ENCODE data around the gene SPATA2L.
"Not testable (repeated sequence)": the region's sequence is repeated elsewhere in the genome, so short reads cannot be mapped to it uniquely, and the experiment has no call there.

SPATA2L gene

GRCh38 chr16:89672177-89672941 lies 29.1 kb downstream of the SPATA2L start:
- TF ChIP-seq EZH2phosphoT487 (IDR thresholded peaks at IDR 0.05; ENCODE audit: borderline replicate concordance, low read length) (no peak), CTCF (IDR thresholded peaks at IDR 0.05; ENCODE audit: low read depth, low read length, poor library complexity, severe bottlenecking) (no peak)
- H3K79me2 ChIP-seq (ENCODE audit: control insufficient read depth, low read length) = no peaks in the 10 kb centered on the region
- H3K9me3 ChIP-seq (ENCODE audit: control insufficient read depth, insufficient read depth, low read length) = peaks cover 3% of the 10 kb centered on the region; the same call in 1 of the 2 replicates
- H3K4me1 ChIP-seq (ENCODE audit: control insufficient read depth, low read length) = no peaks in the 10 kb centered on the region
- H3F3A ChIP-seq (ENCODE audit: control insufficient read depth, insufficient read depth) = no peaks in the 10 kb centered on the region
- no peak overlapping the region for H3K4me3 ChIP-seq (ENCODE audit: low read length)
- H3K27me3 ChIP-seq (ENCODE audit: control insufficient read depth, low read length) = no peaks in the 10 kb centered on the region
- no peak overlapping the region for H3K4me2 ChIP-seq (ENCODE audit: low read length)
- H3K9me2 ChIP-seq (replicated peaks; ENCODE audit: control insufficient read depth, low read length) = no peaks in the 10 kb centered on the region
- no peaks in the 10 kb centered on the region for H4K20me1 ChIP-seq (ENCODE audit: control insufficient read depth, insufficient read depth, low read depth, low read length)
- H3K36me3 ChIP-seq (ENCODE audit: control insufficient read depth, low read length) = no peaks in the 10 kb centered on the region; the same call in none of the 2 replicates
- no peak overlapping the region for H3K27ac ChIP-seq (ENCODE audit: low read depth, low read length)

- H3K79me2 ChIP-seq (ENCODE audit: control insufficient read depth, low read length); H3K4me2 ChIP-seq (ENCODE audit: low read length); H3K27me3 ChIP-seq (ENCODE audit: control insufficient read depth, low read length); H3K36me3 ChIP-seq (ENCODE audit: control insufficient read depth, low read length); H3F3A ChIP-seq (ENCODE audit: control insufficient read depth, insufficient read depth); H3K4me3 ChIP-seq (ENCODE audit: low read length); H3K9me3 ChIP-seq (ENCODE audit: control insufficient read depth, insufficient read depth, low read length); H4K20me1 ChIP-seq (ENCODE audit: control insufficient read depth, insufficient read depth, low read depth, low read length); H3K9me2 ChIP-seq (replicated peaks; ENCODE audit: control insufficient read depth, low read length); H3K4me1 ChIP-seq (ENCODE audit: control insufficient read depth, low read length); H3K27ac ChIP-seq (ENCODE audit: low read depth, low read length): not testable (repeated sequence)
Observed at GRCh38 chr16:89671565-89671964, 29.9 kb downstream of the SPATA2L start.

- Histone ChIP-seq H3K36me3 (ENCODE audit: control insufficient read depth, low read length) (no peaks in the 10 kb centered on the region; the same call in none of the 2 replicates), H3K9me3 (ENCODE audit: control insufficient read depth, insufficient read depth, low read length) (no peaks in the 10 kb centered on the region), H3K9me2 (replicated peaks; ENCODE audit: control insufficient read depth, low read length) (no peaks in the 10 kb centered on the region), H3K4me2 (ENCODE audit: low read length) (no peak overlapping the region), H3K4me1 (ENCODE audit: control insufficient read depth, low read length) (no peaks in the 10 kb centered on the region), H3K4me3 (ENCODE audit: low read length) (no peak overlapping the region), H3F3A (ENCODE audit: control insufficient read depth, insufficient read depth) (no peaks in the 10 kb centered on the region), H3K27ac (ENCODE audit: low read depth, low read length) (no peak overlapping the region), H4K20me1 (ENCODE audit: control insufficient read depth, insufficient read depth, low read depth, low read length) (no peaks in the 10 kb centered on the region), H3K79me2 (ENCODE audit: control insufficient read depth, low read length) (no peaks in the 10 kb centered on the region), H3K27me3 (ENCODE audit: control insufficient read depth, low read length) (no peaks in the 10 kb centered on the region)
- TF ChIP-seq CTCF (IDR thresholded peaks at IDR 0.05; ENCODE audit: low read depth, low read length, poor library complexity, severe bottlenecking) (no peak), EZH2phosphoT487 (IDR thresholded peaks at IDR 0.05; ENCODE audit: borderline replicate concordance, low read length) (no peak)
Observed at GRCh38 chr16:89670496-89671431, 30.7 kb downstream of the SPATA2L start.

Data from DOHH2 (cell line).